Measurements from ENCODE around the gene TMEM134. TPM values are rescaled to one million over a fixed set of nuclear protein-coding genes. Genes with fewer than 3 reads are reported as not detected.
"Not testable (repeated sequence)": the region's sequence is repeated elsewhere in the genome, so short reads cannot be mapped to it uniquely, and the experiment has no call there.

The TMEM134 gene
- total and polyA plus RNA-seq, 5 donors: 61.7 to 82.3 (median 66.4) TPM

- no peaks in the 10 kb centered on the region for H3K27me3 ChIP-seq (ENCODE audit: control insufficient read depth, insufficient read depth)
- no peak overlapping the region for H3K4me3 ChIP-seq (ENCODE audit: low read length)
- no peak overlapping the region for H3K27ac ChIP-seq (ENCODE audit: low read length)
- no peak for ATAC-seq
- 85% methylated on average over 19 of the region's 19 CpGs for WGBS
- H3K4me1 ChIP-seq (ENCODE audit: control insufficient read depth, insufficient read depth, low read length): no peaks in the 10 kb centered on the region
- intact Hi-C loops (cut with DNase I): no loop called here
- peak in 1 of 3 donors; percentile 50 for DNase-seq
- no peaks in the 10 kb centered on the region for H3K9me3 ChIP-seq (ENCODE audit: control insufficient read depth, low read length)
Measured at GRCh38 chr11:67492069-67492727, 23.1 kb upstream of the TMEM134 start.

GRCh38 chr11:67491276-67492068, 22.4 kb upstream of the TMEM134 start:
- Histone ChIP-seq H3K9me3 (ENCODE audit: control insufficient read depth, low read length) (no peaks in the 10 kb centered on the region), H3K27ac (ENCODE audit: low read length) (no peak overlapping the region), H3K27me3 (ENCODE audit: control insufficient read depth, insufficient read depth) (no peaks in the 10 kb centered on the region), H3K4me3 (ENCODE audit: low read length) (no peak overlapping the region), H3K4me1 (ENCODE audit: control insufficient read depth, insufficient read depth, low read length) (no peaks in the 10 kb centered on the region)
- ATAC-seq: no peak
- intact Hi-C loops (cut with DNase I): no loop called here
- peak in 1 of 3 donors; percentile 51 for DNase-seq
- WGBS: 79% methylated on average over 24 of the region's 24 CpGs

- no peaks in the 10 kb centered on the region for H3K9me3 ChIP-seq (ENCODE audit: control insufficient read depth, low read length)
- H3K4me3 ChIP-seq (ENCODE audit: low read length): no peak overlapping the region
- no peak for ATAC-seq
- intact Hi-C loops (cut with DNase I): no loop called here
- no peak overlapping the region for H3K27ac ChIP-seq (ENCODE audit: low read length)
- H3K27me3 ChIP-seq (ENCODE audit: control insufficient read depth, insufficient read depth): no peaks in the 10 kb centered on the region
- peak in 1 of 3 donors; percentile 48 for DNase-seq
- H3K4me1 ChIP-seq (ENCODE audit: control insufficient read depth, insufficient read depth, low read length): no peaks in the 10 kb centered on the region
- WGBS: 70% methylated on average over 15 of the region's 15 CpGs
Measured at GRCh38 chr11:67490727-67491065, 21.6 kb upstream of the TMEM134 start.

- no peaks in the 10 kb centered on the region for H3K27me3 ChIP-seq (ENCODE audit: control insufficient read depth, insufficient read depth)
- intact Hi-C loops (cut with DNase I): no loop called here
- DNase-seq: peak in 1 of 3 donors; percentile 53
- no peak overlapping the region for H3K4me3 ChIP-seq (ENCODE audit: low read length)
- no peaks in the 10 kb centered on the region for H3K9me3 ChIP-seq (ENCODE audit: control insufficient read depth, low read length)
- no peak overlapping the region for H3K27ac ChIP-seq (ENCODE audit: low read length)
- no peaks in the 10 kb centered on the region for H3K4me1 ChIP-seq (ENCODE audit: control insufficient read depth, insufficient read depth, low read length)
- 87% methylated on average over 23 of the region's 23 CpGs for WGBS
- ATAC-seq: no peak
Measured at GRCh38 chr11:67489885-67490726, 21.1 kb upstream of the TMEM134 start.

GRCh38 chr11:67489203-67489884, 20.3 kb upstream of the TMEM134 start:
- WGBS: 81% methylated on average over 25 of the region's 25 CpGs
- Histone ChIP-seq H3K27ac (ENCODE audit: low read length) (no peak overlapping the region), H3K4me3 (ENCODE audit: low read length) (no peak overlapping the region), H3K4me1 (ENCODE audit: control insufficient read depth, insufficient read depth, low read length) (peaks cover 6% of the 10 kb centered on the region), H3K27me3 (ENCODE audit: control insufficient read depth, insufficient read depth) (no peaks in the 10 kb centered on the region), H3K9me3 (ENCODE audit: control insufficient read depth, low read length) (no peaks in the 10 kb centered on the region)
- peak in 2 of 3 donors; percentile 44 to 55 for DNase-seq
- intact Hi-C loops (cut with DNase I): no loop called here
- ATAC-seq: no peak

- intact Hi-C loops (cut with DNase I): no loop called here
- Histone ChIP-seq H3K4me3 (ENCODE audit: low read length) (no peak overlapping the region), H3K27ac (ENCODE audit: low read length) (no peak overlapping the region), H3K27me3 (ENCODE audit: control insufficient read depth, insufficient read depth) (no peaks in the 10 kb centered on the region), H3K4me1 (ENCODE audit: control insufficient read depth, insufficient read depth, low read length) (peaks cover 14% of the 10 kb centered on the region), H3K9me3 (ENCODE audit: control insufficient read depth, low read length) (no peaks in the 10 kb centered on the region)
- no peak for ATAC-seq
- DNase-seq: peak in 2 of 3 donors; percentile 32 to 40
- WGBS: 88% methylated on average over 20 of the region's 20 CpGs
Measured at GRCh38 chr11:67486481-67487195, 17.6 kb upstream of the TMEM134 start.

- DNase-seq: peak in 2 of 3 donors; percentile 47 to 51
- ATAC-seq; intact Hi-C loops (cut with DNase I); H3K27me3 ChIP-seq (ENCODE audit: control insufficient read depth, insufficient read depth); H3K4me3 ChIP-seq (ENCODE audit: low read length); H3K9me3 ChIP-seq (ENCODE audit: control insufficient read depth, low read length); H3K27ac ChIP-seq (ENCODE audit: low read length): not testable (repeated sequence)
- 88% methylated on average over 7 of the region's 7 CpGs for WGBS
- H3K4me1 ChIP-seq (ENCODE audit: control insufficient read depth, insufficient read depth, low read length): peaks cover 14% of the 10 kb centered on the region
Measured at GRCh38 chr11:67485873-67486361, 16.9 kb upstream of the TMEM134 start.

- Histone ChIP-seq H3K4me1 (ENCODE audit: control insufficient read depth, insufficient read depth, low read length) (peaks cover 14% of the 10 kb centered on the region), H3K27me3 (ENCODE audit: control insufficient read depth, insufficient read depth) (no peaks in the 10 kb centered on the region), H3K27ac (ENCODE audit: low read length) (no peak overlapping the region), H3K4me3 (ENCODE audit: low read length) (no peak overlapping the region), H3K9me3 (ENCODE audit: control insufficient read depth, low read length) (no peaks in the 10 kb centered on the region)
- intact Hi-C loops (cut with DNase I): no loop called here
- DNase-seq: peak in 2 of 3 donors; percentile 62 to 71
- 73% methylated on average over 11 of the region's 11 CpGs for WGBS
- ATAC-seq: no peak
Measured at GRCh38 chr11:67484847-67485311, 15.8 kb upstream of the TMEM134 start.

- 85% methylated on average over 16 of the region's 16 CpGs for WGBS
Measured at GRCh38 chr11:67483831-67484665, 15.0 kb upstream of the TMEM134 start.

More at GRCh38 chr11:67483831-67484665, 15.0 kb upstream of the TMEM134 start:
- intact Hi-C loops (cut with DNase I): no loop called here
- Histone ChIP-seq H3K4me3 (ENCODE audit: low read length) (no peak overlapping the region), H3K27ac (ENCODE audit: low read length) (no peak overlapping the region), H3K4me1 (ENCODE audit: control insufficient read depth, insufficient read depth, low read length) (peaks cover 14% of the 10 kb centered on the region), H3K27me3 (ENCODE audit: control insufficient read depth, insufficient read depth) (no peaks in the 10 kb centered on the region), H3K9me3 (ENCODE audit: control insufficient read depth, low read length) (no peaks in the 10 kb centered on the region)
- DNase-seq: peak in 1 of 3 donors; percentile 30
- ATAC-seq: no peak

Data from right cardiac atrium (tissue), 5 donors.